IPS DF 6.9 (cell line): ENCODE measurements around the gene TUBGCP3.

Experiments
- DNase-seq: peaks from one replicate; pipeline ENCODE4 v3.0.0-alpha.2; 2013; ENCODE audit warnings: low read depth, low spot score
- H3K27ac ChIP-seq: one replicate; pipeline ENCODE4 v1.5.1; 2013; ENCODE audit warnings: low read length, control low read depth
- H3K27me3 ChIP-seq: 2 replicates; pipeline ENCODE4 v1.6.1; 2013; ENCODE audit warnings: mild to moderate bottlenecking, low read length; ENCODE audit not compliant: control insufficient read depth, insufficient read depth
- H3K36me3 ChIP-seq: 2 replicates; pipeline ENCODE4 v1.6.1; 2013; ENCODE audit warnings: low read length; ENCODE audit not compliant: control insufficient read depth, insufficient read depth
- H3K4me1 ChIP-seq: 2 replicates; pipeline ENCODE4 v1.6.1; 2013; ENCODE audit warnings: low read length; ENCODE audit not compliant: control insufficient read depth, insufficient read depth
- H3K4me3 ChIP-seq: 2 replicates; pipeline ENCODE4 v1.5.1; 2013; ENCODE audit warnings: mild to moderate bottlenecking, low read length
- H3K9me3 ChIP-seq: 2 replicates; pipeline ENCODE4 v1.6.1; 2013; ENCODE audit warnings: low read length, inconsistent platforms; ENCODE audit not compliant: control insufficient read depth, insufficient read depth
- WGBS: extraction: QIAGEN DNeasy Blood & Tissue Kit; methylation state at CpG from one replicate; pipeline ENCODE4 v1.1.7; 2013; ENCODE audit warnings: mixed read lengths, missing lambda C conversion rate; ENCODE audit not compliant: insufficient read length, insufficient coverage; 5-methylcytosine and 5-hydroxymethylcytosine counted together

The TUBGCP3 gene

GRCh38 chr13:112596235-112596634 lies 8.3 kb upstream of the TUBGCP3 start:
- no peak for DNase-seq
- H3K4me1 ChIP-seq = no peaks in the 10 kb centered on the region
- no peak overlapping the region for H3K4me3 ChIP-seq
- no peaks in the 10 kb centered on the region for H3K36me3 ChIP-seq
- no CpG with 5 or more reads among the region's 2 CpGs for WGBS
- H3K27me3 ChIP-seq = no peaks in the 10 kb centered on the region
- no peak overlapping the region for H3K27ac ChIP-seq
- H3K9me3 ChIP-seq = no peaks in the 10 kb centered on the region

- Histone ChIP-seq H3K36me3 (no peaks in the 10 kb centered on the region), H3K4me3 (no peak overlapping the region), H3K27me3 (no peaks in the 10 kb centered on the region), H3K9me3 (no peaks in the 10 kb centered on the region), H3K27ac (no peak overlapping the region), H3K4me1 (peaks cover 1% of the 10 kb centered on the region; the same call in 1 of the 2 replicates)
- 100% methylated on average over 2 of the region's 7 CpGs for WGBS
- no peak for DNase-seq
Measured at GRCh38 chr13:112592647-112593046, 4.7 kb upstream of the TUBGCP3 start.

GRCh38 chr13:112592181-112592580 lies 4.2 kb upstream of the TUBGCP3 start:
- DNase-seq = no peak
- Histone ChIP-seq H3K9me3 (no peaks in the 10 kb centered on the region), H3K27me3 (no peaks in the 10 kb centered on the region), H3K4me3 (no peak overlapping the region), H3K27ac (no peak overlapping the region), H3K4me1 (peaks cover 1% of the 10 kb centered on the region; the same call in 1 of the 2 replicates), H3K36me3 (no peaks in the 10 kb centered on the region)
- WGBS = no CpG with 5 or more reads among the region's 7 CpGs

GRCh38 chr13:112588490-112589297 lies 741 bp upstream of the TUBGCP3 start:
- WGBS = no CpG with 5 or more reads among the region's 33 CpGs
- Histone ChIP-seq H3K27ac (no peak overlapping the region), H3K4me1 (peaks cover 1% of the 10 kb centered on the region; the same call in 1 of the 2 replicates), H3K27me3 (no peaks in the 10 kb centered on the region), H3K4me3 (peak overlapping the region; percentile 94; the same call in 1 of the 2 replicates), H3K9me3 (no peaks in the 10 kb centered on the region), H3K36me3 (no peaks in the 10 kb centered on the region)
- DNase-seq = no peak

GRCh38 chr13:112587212-112587763 lies 665 bp downstream of the TUBGCP3 start:
- no peaks in the 10 kb centered on the region for H3K9me3 ChIP-seq
- peaks cover 3% of the 10 kb centered on the region; the same call in 1 of the 2 replicates for H3K4me1 ChIP-seq
- no peak for DNase-seq

GRCh38 chr13:112586334-112586960 lies 1.5 kb downstream of the TUBGCP3 start:
- Histone ChIP-seq H3K27me3 (no peaks in the 10 kb centered on the region), H3K36me3 (no peaks in the 10 kb centered on the region), H3K27ac (no peak overlapping the region), H3K4me1 (peaks cover 3% of the 10 kb centered on the region; the same call in 1 of the 2 replicates), H3K4me3 (no peak overlapping the region), H3K9me3 (no peaks in the 10 kb centered on the region)
- no peak for DNase-seq
- WGBS = no CpG with 5 or more reads among the region's 6 CpGs

More at GRCh38 chr13:112587212-112587763, 665 bp downstream of the TUBGCP3 start:
- H3K4me3 ChIP-seq = peak overlapping the region; percentile 94
- no peaks in the 10 kb centered on the region for H3K36me3 ChIP-seq
- H3K27me3 ChIP-seq = no peaks in the 10 kb centered on the region
- no CpG with 5 or more reads among the region's 42 CpGs for WGBS
- H3K27ac ChIP-seq = no peak overlapping the region

- Histone ChIP-seq H3K27ac (no peak overlapping the region), H3K36me3 (no peaks in the 10 kb centered on the region), H3K4me1 (peaks cover 1% of the 10 kb centered on the region; the same call in 1 of the 2 replicates), H3K9me3 (no peaks in the 10 kb centered on the region), H3K27me3 (no peaks in the 10 kb centered on the region), H3K4me3 (no peak overlapping the region)
- no peak for DNase-seq
- WGBS = no CpG with 5 or more reads among the region's 11 CpGs
Measured at GRCh38 chr13:112583592-112584277, 4.2 kb downstream of the TUBGCP3 start.

- Histone ChIP-seq H3K27me3 (no peaks in the 10 kb centered on the region), H3K4me1 (peaks cover 1% of the 10 kb centered on the region; the same call in 1 of the 2 replicates), H3K4me3 (no peak overlapping the region), H3K36me3 (no peaks in the 10 kb centered on the region), H3K27ac (no peak overlapping the region), H3K9me3 (no peaks in the 10 kb centered on the region)
- no peak for DNase-seq
- WGBS = no CpG with 5 or more reads among the region's 9 CpGs
Measured at GRCh38 chr13:112582263-112582662, 5.7 kb downstream of the TUBGCP3 start.

- WGBS = no CpG with 5 or more reads among the region's 3 CpGs
- H3K9me3 ChIP-seq = no peaks in the 10 kb centered on the region
- no peak for DNase-seq
- no peak overlapping the region for H3K27ac ChIP-seq
- no peaks in the 10 kb centered on the region for H3K36me3 ChIP-seq
- H3K4me3 ChIP-seq = no peak overlapping the region
- H3K4me1 ChIP-seq = peaks cover 1% of the 10 kb centered on the region; the same call in 1 of the 2 replicates
- H3K27me3 ChIP-seq = no peaks in the 10 kb centered on the region
Measured at GRCh38 chr13:112580912-112581311, 7.0 kb downstream of the TUBGCP3 start.

GRCh38 chr13:112580211-112580610 lies 7.7 kb downstream of the TUBGCP3 start:
- WGBS = no CpG with 5 or more reads among the region's 2 CpGs
- H3K9me3 ChIP-seq = no peaks in the 10 kb centered on the region
- H3K27me3 ChIP-seq = no peaks in the 10 kb centered on the region
- peaks cover 1% of the 10 kb centered on the region; the same call in 1 of the 2 replicates for H3K4me1 ChIP-seq
- no peak overlapping the region for H3K4me3 ChIP-seq
- no peak for DNase-seq
- no peak overlapping the region for H3K27ac ChIP-seq
- H3K36me3 ChIP-seq = no peaks in the 10 kb centered on the region
